ENCODE data around the gene TMEM63A. TPM values are rescaled to one million over a fixed set of nuclear protein-coding genes. Genes with fewer than 3 reads are reported as not detected.
A peak's percentile ranks its signal among the peaks of the same experiment; 100 is the strongest.

The TMEM63A gene
- total and polyA plus RNA-seq, 10 of the 15 experiments (the other 5 are each of a cell fraction or from before 2014, with no cell fraction given): 1.3 to 33.5 (median 15.2) TPM

GRCh38 chr1:225851805-225852204 lies 30.4 kb downstream of the TMEM63A start (continued):
- TF ChIP-seq E4F1 (IDR thresholded peaks at IDR 0.05; ENCODE audit: borderline replicate concordance, partially characterized antibody): no peak
- TF ChIP-seq EZH2 (IDR thresholded peaks at IDR 0.05; ENCODE audit: borderline replicate concordance, control insufficient read depth, low read depth, low read length): no peak
- TF ChIP-seq, protein P1, sequence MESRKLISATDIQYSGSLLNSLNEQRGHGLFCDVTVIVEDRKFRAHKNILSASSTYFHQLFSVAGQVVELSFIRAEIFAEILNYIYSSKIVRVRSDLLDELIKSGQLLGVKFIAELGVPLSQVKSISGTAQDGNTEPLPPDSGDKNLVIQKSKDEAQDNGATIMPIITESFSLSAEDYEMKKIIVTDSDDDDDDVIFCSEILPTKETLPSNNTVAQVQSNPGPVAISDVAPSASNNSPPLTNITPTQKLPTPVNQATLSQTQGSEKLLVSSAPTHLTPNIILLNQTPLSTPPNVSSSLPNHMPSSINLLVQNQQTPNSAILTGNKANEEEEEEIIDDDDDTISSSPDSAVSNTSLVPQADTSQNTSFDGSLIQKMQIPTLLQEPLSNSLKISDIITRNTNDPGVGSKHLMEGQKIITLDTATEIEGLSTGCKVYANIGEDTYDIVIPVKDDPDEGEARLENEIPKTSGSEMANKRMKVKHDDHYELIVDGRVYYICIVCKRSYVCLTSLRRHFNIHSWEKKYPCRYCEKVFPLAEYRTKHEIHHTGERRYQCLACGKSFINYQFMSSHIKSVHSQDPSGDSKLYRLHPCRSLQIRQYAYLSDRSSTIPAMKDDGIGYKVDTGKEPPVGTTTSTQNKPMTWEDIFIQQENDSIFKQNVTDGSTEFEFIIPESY (IDR thresholded peaks at IDR 0.05): no peak
- TF ChIP-seq DPF2 (IDR thresholded peaks at IDR 0.05): 0 out of 2 replicates have a peak, but pooled peaks have one; percentile 72
- TF ChIP-seq, protein P2, sequence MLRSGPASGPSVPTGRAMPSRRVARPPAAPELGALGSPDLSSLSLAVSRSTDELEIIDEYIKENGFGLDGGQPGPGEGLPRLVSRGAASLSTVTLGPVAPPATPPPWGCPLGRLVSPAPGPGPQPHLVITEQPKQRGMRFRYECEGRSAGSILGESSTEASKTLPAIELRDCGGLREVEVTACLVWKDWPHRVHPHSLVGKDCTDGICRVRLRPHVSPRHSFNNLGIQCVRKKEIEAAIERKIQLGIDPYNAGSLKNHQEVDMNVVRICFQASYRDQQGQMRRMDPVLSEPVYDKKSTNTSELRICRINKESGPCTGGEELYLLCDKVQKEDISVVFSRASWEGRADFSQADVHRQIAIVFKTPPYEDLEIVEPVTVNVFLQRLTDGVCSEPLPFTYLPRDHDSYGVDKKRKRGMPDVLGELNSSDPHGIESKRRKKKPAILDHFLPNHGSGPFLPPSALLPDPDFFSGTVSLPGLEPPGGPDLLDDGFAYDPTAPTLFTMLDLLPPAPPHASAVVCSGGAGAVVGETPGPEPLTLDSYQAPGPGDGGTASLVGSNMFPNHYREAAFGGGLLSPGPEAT (IDR thresholded peaks at IDR 0.05; ENCODE audit: low read depth): peak; percentile 78
- TF ChIP-seq TBL1XR1 (IDR thresholded peaks at IDR 0.05; ENCODE audit: low read depth, low read length): no peak
- TF ChIP-seq ZBED1 (IDR thresholded peaks at IDR 0.05; ENCODE audit: borderline replicate concordance): no peak
- peak; percentile 92 for TF ChIP-seq MXI1 (IDR thresholded peaks at IDR 0.05; ENCODE audit: low read depth, low read length)
- TF ChIP-seq, protein P3, sequence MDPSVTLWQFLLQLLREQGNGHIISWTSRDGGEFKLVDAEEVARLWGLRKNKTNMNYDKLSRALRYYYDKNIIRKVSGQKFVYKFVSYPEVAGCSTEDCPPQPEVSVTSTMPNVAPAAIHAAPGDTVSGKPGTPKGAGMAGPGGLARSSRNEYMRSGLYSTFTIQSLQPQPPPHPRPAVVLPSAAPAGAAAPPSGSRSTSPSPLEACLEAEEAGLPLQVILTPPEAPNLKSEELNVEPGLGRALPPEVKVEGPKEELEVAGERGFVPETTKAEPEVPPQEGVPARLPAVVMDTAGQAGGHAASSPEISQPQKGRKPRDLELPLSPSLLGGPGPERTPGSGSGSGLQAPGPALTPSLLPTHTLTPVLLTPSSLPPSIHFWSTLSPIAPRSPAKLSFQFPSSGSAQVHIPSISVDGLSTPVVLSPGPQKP (IDR thresholded peaks at IDR 0.05; ENCODE audit: low read depth, low read length): no peak
- no peak for TF ChIP-seq SUZ12 (IDR thresholded peaks at IDR 0.05; ENCODE audit: unreplicated experiment)
- TF ChIP-seq CTCF (IDR thresholded peaks at IDR 0.05 in 2 of 3, conservative IDR thresholded peaks at IDR 0.05 in 1 of 3; ENCODE audit: control insufficient read depth in 2 of 3, extremely low read depth in 1 of 3, insufficient read depth in 1 of 3, low read depth in 3 of 3, low read length in 3 of 3): no peak
- TF ChIP-seq, protein P4, sequence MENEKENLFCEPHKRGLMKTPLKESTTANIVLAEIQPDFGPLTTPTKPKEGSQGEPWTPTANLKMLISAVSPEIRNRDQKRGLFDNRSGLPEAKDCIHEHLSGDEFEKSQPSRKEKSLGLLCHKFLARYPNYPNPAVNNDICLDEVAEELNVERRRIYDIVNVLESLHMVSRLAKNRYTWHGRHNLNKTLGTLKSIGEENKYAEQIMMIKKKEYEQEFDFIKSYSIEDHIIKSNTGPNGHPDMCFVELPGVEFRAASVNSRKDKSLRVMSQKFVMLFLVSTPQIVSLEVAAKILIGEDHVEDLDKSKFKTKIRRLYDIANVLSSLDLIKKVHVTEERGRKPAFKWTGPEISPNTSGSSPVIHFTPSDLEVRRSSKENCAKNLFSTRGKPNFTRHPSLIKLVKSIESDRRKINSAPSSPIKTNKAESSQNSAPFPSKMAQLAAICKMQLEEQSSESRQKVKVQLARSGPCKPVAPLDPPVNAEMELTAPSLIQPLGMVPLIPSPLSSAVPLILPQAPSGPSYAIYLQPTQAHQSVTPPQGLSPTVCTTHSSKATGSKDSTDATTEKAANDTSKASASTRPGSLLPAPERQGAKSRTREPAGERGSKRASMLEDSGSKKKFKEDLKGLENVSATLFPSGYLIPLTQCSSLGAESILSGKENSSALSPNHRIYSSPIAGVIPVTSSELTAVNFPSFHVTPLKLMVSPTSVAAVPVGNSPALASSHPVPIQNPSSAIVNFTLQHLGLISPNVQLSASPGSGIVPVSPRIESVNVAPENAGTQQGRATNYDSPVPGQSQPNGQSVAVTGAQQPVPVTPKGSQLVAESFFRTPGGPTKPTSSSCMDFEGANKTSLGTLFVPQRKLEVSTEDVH (IDR thresholded peaks at IDR 0.05; ENCODE audit: low read depth, partially characterized antibody): no peak
- no peak for TF ChIP-seq RELA (IDR thresholded peaks at IDR 0.05; ENCODE audit: borderline replicate concordance, partially characterized antibody)
- no peak for TF ChIP-seq RBBP5 (conservative IDR thresholded peaks at IDR 0.05)
- TF ChIP-seq, protein P5, sequence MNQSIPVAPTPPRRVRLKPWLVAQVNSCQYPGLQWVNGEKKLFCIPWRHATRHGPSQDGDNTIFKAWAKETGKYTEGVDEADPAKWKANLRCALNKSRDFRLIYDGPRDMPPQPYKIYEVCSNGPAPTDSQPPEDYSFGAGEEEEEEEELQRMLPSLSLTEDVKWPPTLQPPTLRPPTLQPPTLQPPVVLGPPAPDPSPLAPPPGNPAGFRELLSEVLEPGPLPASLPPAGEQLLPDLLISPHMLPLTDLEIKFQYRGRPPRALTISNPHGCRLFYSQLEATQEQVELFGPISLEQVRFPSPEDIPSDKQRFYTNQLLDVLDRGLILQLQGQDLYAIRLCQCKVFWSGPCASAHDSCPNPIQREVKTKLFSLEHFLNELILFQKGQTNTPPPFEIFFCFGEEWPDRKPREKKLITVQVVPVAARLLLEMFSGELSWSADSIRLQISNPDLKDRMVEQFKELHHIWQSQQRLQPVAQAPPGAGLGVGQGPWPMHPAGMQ (IDR thresholded peaks at IDR 0.05; ENCODE audit: borderline replicate concordance): no peak
